IPS-18c (cell line): ENCODE measurements around the gene CPLX1.
A peak's percentile ranks its signal among the peaks of the same experiment; 100 is the strongest.
"Not testable (repeated sequence)": the region's sequence is repeated elsewhere in the genome, so short reads cannot be mapped to it uniquely, and the experiment has no call there.

ENCODE experiments used
- H3K4me3 ChIP-seq: 2 replicates; pipeline ENCODE4 v1.7.0; 2013; ENCODE audit warnings: low read depth, mild to moderate bottlenecking, low read length, moderate library complexity; ENCODE audit not compliant: insufficient read depth
- H3K9me3 ChIP-seq: one replicate; pipeline ENCODE4 v1.6.1; 2013; ENCODE audit warnings: mild to moderate bottlenecking, low read length, moderate library complexity; ENCODE audit not compliant: control insufficient read depth, insufficient read depth

Gene CPLX1

GRCh38 chr4:813900-814299 lies 12.0 kb downstream of the CPLX1 start:
- Histone ChIP-seq H3K4me3 (no peak overlapping the region), H3K9me3 (peaks cover 2% of the 10 kb centered on the region)

GRCh38 chr4:808860-809570 lies 16.9 kb downstream of the CPLX1 start:
- Histone ChIP-seq H3K9me3 (peaks cover 2% of the 10 kb centered on the region), H3K4me3 (no peak overlapping the region)

- Histone ChIP-seq H3K4me3 (no peak overlapping the region), H3K9me3 (no peaks in the 10 kb centered on the region)
Observed at GRCh38 chr4:807792-808191, 18.1 kb downstream of the CPLX1 start.

GRCh38 chr4:806979-807378 lies 18.9 kb downstream of the CPLX1 start:
- H3K9me3 ChIP-seq, H3K4me3 ChIP-seq: not testable (repeated sequence)

DNA sequence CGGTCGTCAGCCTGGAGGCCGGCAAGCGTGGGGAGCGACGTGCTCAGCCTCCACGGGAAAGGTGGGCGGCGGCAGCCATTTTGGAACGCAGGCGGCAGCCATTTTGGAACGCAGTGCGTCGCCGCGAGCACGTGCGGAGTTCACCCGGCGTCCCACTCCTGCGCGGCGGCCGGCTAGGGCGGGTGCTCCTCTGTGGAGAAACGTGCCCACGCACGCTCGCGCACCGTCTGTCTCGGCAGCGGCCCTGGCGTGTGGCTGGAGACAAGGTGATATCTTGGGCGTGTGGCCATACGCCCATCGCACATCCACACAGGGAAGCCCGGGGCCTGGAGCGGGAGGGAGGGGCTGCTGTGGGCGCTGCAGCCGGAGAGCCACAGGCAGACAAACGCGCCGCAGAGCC lies 21.1 kb downstream of the CPLX1 start:
- Histone ChIP-seq H3K9me3 (no peaks in the 10 kb centered on the region), H3K4me3 (no peak overlapping the region)

GRCh38 chr4:803884-804283 lies 22.0 kb downstream of the CPLX1 start:
- Histone ChIP-seq H3K4me3 (no peak overlapping the region), H3K9me3 (no peaks in the 10 kb centered on the region)

- no peak overlapping the region for H3K4me3 ChIP-seq
- no peaks in the 10 kb centered on the region for H3K9me3 ChIP-seq
Observed at GRCh38 chr4:801436-802124, 24.3 kb downstream of the CPLX1 start.

GRCh38 chr4:797066-797465 lies 28.9 kb downstream of the CPLX1 start:
- H3K9me3 ChIP-seq = peaks cover 2% of the 10 kb centered on the region

GRCh38 chr4:796206-796605 lies 29.7 kb downstream of the CPLX1 start:
- peaks cover 2% of the 10 kb centered on the region for H3K9me3 ChIP-seq
- no peak overlapping the region for H3K4me3 ChIP-seq

More at GRCh38 chr4:797066-797465, 28.9 kb downstream of the CPLX1 start:
- no peak overlapping the region for H3K4me3 ChIP-seq

GRCh38 chr4:795726-796119 lies 30.2 kb downstream of the CPLX1 start:
- peak overlapping the region; percentile 41 for H3K4me3 ChIP-seq
- peaks cover 2% of the 10 kb centered on the region for H3K9me3 ChIP-seq

- Histone ChIP-seq H3K9me3 (peaks cover 2% of the 10 kb centered on the region), H3K4me3 (peak overlapping the region; percentile 41)
Observed at GRCh38 chr4:794900-795725, 30.8 kb downstream of the CPLX1 start.

DNA sequence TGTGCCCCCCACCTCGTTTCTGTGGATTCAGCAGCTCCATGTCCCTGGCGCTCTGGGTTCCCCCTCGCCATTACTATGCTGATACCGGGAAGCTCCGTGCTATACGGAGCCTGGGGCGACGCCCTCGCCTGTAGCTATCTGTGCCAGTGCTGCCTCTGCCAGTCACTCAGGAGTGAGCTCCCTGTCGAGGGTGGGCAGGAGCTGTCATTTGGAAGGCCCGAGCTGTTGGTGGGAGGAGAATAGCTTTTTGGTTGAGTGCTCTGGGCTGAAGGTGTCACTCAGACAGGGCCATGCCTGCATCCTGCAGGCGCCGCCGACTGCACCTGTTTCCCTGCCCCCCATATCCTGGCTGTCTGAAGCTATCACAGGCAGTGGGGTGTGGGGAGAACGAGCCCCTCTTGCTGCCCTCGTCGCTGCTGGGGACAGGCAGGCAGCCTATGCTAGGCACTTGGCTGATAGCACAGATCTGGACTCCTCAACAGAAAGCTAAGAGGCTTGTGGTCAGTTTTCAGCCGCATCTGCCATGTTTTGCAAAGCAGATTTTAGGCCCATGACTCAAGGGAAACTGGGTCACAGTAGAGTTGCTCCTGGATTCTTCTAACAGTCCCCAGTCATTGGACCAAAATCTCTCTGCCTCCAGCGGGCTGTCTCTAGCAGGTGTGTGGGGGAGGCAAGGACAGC lies 31.8 kb downstream of the CPLX1 start:
- Histone ChIP-seq H3K9me3 (peaks cover 2% of the 10 kb centered on the region), H3K4me3 (no peak overlapping the region)

DNA sequence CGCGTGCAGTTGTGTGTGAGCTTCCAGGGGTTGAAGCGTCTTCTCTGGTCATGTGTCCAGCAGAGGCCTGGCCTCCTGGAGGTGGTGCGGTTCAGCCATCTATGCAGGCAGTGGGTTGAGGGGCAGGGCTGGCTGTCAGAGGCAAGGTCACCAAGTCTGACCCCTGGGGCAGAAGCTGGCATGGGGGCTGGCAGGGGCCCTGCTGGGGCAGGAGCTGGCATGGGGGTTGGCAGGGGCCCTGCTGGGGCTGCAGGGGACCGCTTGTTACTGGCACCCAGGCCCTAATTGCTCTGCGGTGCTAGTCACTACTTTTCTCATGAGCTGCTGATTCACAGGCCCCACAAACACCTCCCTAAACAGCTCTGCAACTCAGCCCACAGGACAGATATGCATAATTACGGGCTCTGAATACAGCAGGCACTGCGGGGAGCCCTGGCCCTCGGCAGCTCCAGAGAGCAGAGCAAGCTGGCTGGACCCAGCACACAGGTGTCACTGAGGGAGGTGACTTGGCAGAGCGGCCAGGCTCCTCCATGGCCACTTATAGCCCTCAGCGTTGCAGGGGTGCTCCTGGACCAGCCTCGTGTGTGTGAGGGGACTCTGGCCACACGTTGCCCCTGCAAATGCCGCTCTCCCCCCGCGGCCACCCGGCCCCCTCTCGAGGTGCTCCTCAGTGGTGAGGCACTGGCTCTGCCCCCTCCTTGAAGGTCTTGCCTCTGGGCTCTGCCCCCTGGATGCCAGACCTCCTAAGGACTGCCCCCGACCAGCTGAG lies 32.7 kb downstream of the CPLX1 start:
- Histone ChIP-seq H3K9me3 (peaks cover 2% of the 10 kb centered on the region), H3K4me3 (no peak overlapping the region; the same call in 1 of the 2 replicates)

DNA sequence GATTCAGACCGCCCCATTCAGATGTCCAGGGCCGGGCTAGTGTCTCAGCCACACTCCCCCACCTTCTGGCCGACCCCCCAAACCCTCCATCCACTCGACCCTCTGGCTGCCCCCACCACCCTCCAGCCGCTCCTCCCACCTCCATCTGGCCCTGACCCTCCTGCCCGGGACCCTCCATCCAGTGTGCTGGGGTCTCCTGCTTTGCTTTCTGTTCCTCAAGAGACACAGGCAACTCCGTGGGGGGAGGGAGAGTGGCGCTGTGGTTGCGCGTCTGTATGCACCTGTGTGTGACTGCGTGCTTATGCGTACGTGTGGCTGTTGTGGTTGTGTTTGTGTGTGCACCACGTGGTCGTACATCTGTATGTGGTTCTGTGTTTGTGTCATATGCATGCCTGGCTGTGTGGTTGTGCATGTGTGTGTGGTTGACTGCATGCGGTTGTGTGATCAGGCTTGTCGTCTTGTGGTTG lies 33.3 kb downstream of the CPLX1 start:
- peaks cover 2% of the 10 kb centered on the region for H3K9me3 ChIP-seq
- H3K4me3 ChIP-seq = no peak overlapping the region

- Histone ChIP-seq H3K4me3 (no peak overlapping the region), H3K9me3 (peaks cover 2% of the 10 kb centered on the region)
Observed at GRCh38 chr4:791898-792625, 33.9 kb downstream of the CPLX1 start.

GRCh38 chr4:791252-791897 lies 34.6 kb downstream of the CPLX1 start:
- H3K9me3 ChIP-seq = peaks cover 2% of the 10 kb centered on the region
- H3K4me3 ChIP-seq = no peak overlapping the region
